Fibroblast of the aortic adventitia (primary cell): ENCODE results near the gene SLX9. TPM values are rescaled to one million over a fixed set of nuclear protein-coding genes. Genes with fewer than 3 reads are reported as not detected.
A peak's percentile ranks its signal among the peaks of the same experiment; 100 is the strongest.

ENCODE experiments used
- DNase-seq: peaks from one replicate; pipeline ENCODE4 v3.0.0-alpha.2; 2010; ENCODE audit warnings: low read depth
- H3K4me3 ChIP-seq: 2 replicates; pipeline ENCODE4 v1.5.1; 2011; ENCODE audit warnings: low read depth, mild to moderate bottlenecking, control low read depth, low read length, moderate library complexity
- CTCF ChIP-seq: IDR thresholded peaks from 2 replicates; pipeline ENCODE4 v1.5.1; 2011; ENCODE audit warnings: mild to moderate bottlenecking, low read length, control low read depth, inconsistent platforms; ENCODE audit not compliant: insufficient read depth
- total RNA-seq: library from RNA; depleted of rRNA; stranded (reverse); fragments of >200 nt; gene quantifications from 2 replicates; pipeline ENCODE4 v1.2.3, GENCODE V29; 2012; ENCODE audit warnings: low replicate concordance

SLX9 gene
- 6.0 and 7.4 TPM in 2 replicates for total RNA-seq

GRCh38 chr21:44939532-44940115 is at the start of gene SLX9:
Gene SLX9, plus strand, starts transcription at chr21:44940029. Its CDS starts 29 bp downstream, at chr21:44940058.
- TF ChIP-seq CTCF, result no peak
- peak within 1 kb of the TSS; percentile 92 for H3K4me3 ChIP-seq
- DNase-seq, result peak; percentile 73

DNA sequence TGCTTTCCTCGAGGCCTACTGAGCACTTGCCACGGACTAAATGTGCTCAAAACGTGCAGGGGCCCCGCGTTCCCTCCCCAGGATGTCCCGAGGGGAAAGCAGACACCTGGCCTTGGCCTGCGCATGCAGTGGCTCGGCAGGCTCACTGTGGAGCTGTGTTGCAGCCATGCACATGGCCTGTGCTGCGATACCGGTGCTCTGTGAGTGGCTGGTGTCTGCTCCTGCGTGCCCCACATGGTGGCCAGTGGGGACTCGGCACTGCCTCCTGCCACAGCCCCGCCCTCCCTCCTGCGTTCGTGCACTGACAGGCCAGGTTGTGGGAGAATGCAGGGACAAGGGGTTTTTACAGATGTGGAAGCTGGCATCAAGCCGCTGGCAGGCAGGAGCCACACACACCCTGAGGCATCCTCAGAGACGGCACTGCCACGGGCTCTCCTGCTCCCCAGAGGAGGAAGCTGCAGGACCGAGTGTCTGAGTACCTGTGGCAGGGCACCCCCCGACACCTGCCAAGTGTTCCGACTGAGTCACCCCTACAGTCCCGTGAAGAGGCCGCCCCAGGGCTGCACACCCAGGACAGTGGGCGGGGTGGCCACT is 49.4 kb upstream of the SLX9 start:
- DNase-seq, result no peak
- no peak overlapping the region for H3K4me3 ChIP-seq
- TF ChIP-seq CTCF, result no peak

DNA sequence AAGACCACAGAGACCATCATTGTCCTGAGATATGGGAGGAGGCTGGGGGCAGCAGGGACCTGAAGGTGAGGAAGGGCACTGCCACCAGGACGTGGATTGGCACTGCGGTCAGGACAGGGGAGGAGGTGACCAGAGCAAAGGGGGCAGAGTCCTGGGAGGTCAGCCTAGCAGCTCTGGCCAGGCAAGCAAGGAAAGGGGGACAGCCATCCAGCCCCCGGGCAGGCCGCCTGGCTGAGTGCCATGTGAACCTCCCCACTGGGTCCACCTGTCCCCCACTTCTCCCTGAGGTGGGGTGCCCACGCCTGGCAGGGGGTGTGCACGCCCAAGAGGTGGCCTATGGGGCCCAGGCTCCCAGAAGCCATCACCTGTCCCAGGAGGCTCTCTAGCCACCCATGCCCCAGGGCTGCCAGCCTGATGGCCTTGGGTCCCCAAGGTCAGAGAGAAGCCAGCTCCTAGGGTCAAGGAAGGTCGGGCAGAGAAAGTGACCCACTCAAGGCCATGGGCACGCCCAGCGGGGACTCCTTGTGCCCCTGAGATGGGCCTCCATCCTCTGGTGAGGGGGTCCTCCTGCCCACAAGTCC is 48.8 kb upstream of the SLX9 start:
- no peak for TF ChIP-seq CTCF
- H3K4me3 ChIP-seq, result no peak overlapping the region

GRCh38 chr21:44891631-44892031 is 48.2 kb upstream of the SLX9 start:
- no peak for TF ChIP-seq CTCF
- no peak overlapping the region for H3K4me3 ChIP-seq
- DNase-seq, result no peak

More for the DNA sequence above, 48.8 kb upstream of the SLX9 start:
- no peak for DNase-seq

DNA sequence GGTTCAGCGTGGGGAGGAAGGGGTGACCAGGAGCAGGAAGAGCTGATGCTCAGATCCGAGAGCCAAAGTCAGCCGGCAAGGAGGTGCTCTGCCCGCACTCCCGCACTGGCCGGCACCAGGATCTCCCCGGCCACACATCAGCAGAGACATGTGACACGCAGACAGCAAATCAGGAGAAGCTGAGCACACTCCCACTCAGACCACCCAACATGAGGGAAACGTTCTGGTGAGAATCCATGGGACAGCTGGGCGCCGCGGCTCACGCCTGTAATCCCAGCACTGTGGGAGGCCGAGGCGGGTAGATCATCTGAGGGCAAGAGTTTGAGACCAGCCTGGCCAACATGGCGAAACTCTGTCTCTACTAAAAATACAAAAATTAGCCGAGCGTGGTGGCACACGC is 47.7 kb upstream of the SLX9 start:
- DNase-seq, result no peak
- no peak overlapping the region for H3K4me3 ChIP-seq
- TF ChIP-seq CTCF, result no peak

DNA sequence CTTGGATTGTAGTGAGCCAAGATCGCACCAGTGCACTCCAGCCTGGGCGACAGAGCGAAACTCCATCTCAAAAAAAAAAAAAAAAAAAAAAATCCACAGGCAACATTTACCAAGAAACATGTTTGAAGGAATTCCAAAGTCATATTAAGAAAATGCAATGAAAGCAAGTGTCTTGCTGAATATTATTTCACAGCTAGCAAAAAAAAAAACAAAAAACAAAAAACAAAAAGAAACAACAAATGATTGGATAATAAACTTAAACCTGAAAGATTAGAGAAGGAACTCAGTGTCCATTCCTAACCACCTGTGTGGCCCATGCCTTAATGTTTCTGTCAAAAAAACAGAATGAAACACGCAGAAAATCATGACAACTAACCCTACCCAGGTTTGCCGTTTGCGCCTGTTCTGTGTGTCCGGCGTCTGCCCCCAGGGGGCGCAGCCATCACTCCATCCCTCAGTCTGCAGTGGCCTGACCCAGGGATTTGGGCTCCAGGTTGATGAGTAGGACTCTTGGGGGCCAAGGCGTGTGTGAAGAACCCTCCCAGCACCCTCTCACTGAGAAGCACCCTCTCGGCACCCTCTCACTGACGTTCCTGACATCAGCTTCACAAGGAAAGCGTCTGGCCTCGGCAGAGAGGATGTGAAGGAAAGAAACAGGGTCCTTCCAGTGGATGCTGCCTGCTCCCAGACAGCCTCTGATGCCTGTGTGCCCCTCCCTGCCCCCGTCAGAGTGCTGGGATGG is 47.1 kb upstream of the SLX9 start:
- peak; percentile 63 for DNase-seq
- no peak overlapping the region for H3K4me3 ChIP-seq
- TF ChIP-seq CTCF, result peak; percentile 97
